Fibroblast of skin of scalp (primary cell): ENCODE results near the gene HPCAL4.

Experiments
- DNase-seq: peaks from one replicate; pipeline ENCODE4 v3.0.0-alpha.2; 2013

Gene HPCAL4

GRCh38 chr1:39648496-39648895, 42.7 kb downstream of the HPCAL4 start:
- DNase-seq = no peak

DNA sequence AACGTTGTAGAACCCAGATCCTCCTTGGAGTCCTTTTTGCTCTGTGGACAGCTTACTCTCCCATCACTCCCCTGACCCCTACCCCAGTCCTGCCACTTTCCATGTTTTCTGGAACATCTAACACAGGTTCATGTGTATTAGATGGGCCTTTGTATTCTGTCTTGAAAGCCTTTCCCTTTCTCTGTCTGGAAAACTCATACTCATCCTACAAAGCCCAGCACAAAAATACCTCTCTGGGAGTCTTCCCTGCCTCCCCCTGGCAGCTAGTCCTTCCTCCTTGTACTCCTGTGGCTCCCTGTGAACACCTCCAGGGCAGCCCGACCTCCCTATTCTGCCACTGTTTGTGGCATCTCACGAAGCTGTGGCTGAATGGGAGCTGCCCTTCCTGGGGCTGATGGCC, 44.0 kb downstream of the HPCAL4 start:
- no peak for DNase-seq

GRCh38 chr1:39646232-39647081, 44.8 kb downstream of the HPCAL4 start:
- peak; percentile 88 for DNase-seq

DNA sequence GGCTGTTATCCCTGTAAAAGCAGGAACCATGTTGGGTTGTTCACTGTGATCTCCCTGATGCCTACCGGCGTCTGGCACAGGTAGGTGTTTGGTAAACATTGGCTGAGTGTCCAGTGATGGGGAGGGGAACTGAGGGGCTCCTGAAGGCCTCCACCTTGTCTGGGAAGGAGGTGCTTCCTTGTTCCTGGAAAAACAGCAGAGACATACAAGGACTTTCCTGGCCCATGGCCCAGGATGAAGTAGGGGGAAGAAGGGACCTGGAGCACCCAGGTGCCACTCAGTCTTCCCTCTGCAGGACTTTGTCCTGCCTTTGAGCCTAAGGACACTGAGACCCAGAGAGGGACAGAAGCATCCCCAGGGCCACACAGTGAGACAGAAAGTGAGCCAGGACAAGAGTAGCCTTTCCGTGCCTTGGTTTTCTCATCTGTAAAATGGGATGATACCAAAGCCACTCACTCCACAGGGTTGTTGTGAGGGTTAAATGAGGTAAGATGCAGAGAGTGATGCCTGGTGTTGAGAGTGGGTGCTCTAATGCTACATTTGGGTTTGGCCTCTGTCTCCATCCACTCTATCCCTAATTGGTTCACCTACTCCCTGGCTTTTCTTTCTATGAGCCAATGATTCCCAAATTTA, 45.7 kb downstream of the HPCAL4 start:
- no peak for DNase-seq

GRCh38 chr1:39643705-39644104, 47.5 kb downstream of the HPCAL4 start:
- no peak for DNase-seq

DNA sequence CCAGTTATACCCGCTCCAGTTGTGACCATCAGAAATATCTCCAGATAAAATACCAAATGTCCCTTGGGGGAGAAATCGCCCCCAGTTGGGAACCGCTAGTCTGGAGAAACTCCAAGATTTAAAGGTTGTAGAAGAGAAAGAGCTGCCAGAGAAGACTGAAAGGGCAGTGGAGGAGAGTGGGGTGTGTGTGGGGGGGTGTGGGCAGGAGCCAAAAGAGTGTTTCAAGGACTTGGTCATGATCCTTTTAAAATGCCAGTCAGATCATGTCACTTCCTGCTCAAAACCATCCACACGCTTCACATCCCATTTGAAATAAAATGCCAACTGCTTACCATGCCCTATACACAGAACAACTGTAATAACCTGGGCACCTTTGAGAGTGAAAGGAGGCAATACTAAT, 48.4 kb downstream of the HPCAL4 start:
- DNase-seq = peak; percentile 61

DNA sequence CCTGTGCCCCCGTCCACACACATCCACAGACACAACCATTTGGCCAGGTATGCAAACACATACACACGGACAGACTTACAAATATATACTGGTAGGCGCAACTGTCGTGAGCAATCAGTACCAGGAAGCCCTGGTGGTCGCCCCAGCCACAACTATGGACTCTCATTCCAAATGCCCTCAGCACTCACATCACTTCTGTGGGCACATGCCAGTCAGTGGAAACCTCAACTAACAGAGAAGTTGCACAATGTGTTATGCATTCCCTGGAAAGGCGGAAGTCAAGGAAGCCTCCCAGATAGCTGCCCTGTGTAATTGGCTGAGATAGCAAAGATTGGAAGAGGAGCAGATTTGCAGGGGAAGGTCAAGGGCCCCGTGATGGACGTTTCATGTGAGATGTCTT, 50.4 kb downstream of the HPCAL4 start:
- no peak for DNase-seq

DNA sequence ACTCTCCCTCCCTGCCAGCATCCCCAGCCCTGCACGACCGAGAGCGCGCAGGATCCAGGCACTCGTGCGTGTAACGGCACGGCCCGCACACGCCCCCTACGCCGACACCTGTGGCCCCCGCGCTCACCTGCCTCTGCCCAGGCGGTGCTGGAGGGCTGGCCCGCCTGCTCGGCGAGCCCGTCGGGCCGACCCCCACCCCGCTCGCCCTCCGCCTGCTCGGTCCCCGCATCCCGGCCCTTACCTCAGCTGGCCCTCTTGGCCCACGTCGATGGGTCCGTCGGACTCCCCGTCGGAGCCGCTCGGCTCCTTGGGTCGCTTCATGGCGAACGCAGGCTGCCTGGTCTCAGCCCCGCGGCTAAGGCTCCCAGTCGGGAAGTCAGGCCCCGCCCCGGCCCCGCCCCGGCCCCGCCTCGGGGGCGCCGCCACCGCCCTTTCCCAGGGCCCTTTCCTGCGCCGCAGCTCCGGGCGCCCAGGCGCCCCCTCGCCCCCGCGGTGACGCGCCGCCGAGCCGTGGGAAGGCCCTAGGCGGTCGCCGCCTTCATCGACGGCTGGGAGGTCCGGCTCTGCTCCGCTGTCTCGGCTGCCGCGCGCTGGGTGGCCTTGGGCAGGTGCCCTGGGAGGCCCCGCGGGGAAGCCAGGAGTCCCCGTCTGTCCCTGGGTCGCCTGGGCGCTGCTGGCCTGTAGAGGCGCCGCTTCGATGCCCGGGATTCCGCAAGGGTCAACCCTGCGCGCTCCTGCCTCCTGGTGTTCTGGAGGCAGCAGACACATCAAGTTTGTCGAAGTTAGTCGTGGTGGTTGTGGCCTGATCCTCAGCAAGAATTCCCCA, 51.7 kb downstream of the HPCAL4 start, which contains the start of gene HEYL:
Gene HEYL (minus strand): TSS at position 339 of the 826 bp plus-strand sequence. CDS start 18 bp downstream, at position 321.
- DNase-seq = peak; percentile 48

DNA sequence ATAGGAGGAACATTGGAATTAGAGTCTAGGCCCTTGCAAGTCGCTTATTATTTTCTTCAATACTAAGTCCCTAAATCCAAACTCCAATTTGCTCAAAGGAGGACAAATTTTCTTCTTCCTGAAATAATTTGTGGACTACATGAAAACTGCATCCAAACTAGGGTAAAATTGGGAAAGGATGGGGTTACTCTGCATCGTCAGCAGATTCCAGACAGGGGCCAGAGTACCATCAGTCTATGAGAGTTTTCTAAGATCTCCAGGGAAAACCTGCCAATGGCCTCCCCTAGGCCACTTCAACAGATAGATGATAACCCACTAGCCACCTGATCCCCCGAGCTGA, 52.3 kb downstream of the HPCAL4 start:
- no peak for DNase-seq

- DNase-seq = no peak
Measured at GRCh38 chr1:39637361-39637760, 53.9 kb downstream of the HPCAL4 start.

DNA sequence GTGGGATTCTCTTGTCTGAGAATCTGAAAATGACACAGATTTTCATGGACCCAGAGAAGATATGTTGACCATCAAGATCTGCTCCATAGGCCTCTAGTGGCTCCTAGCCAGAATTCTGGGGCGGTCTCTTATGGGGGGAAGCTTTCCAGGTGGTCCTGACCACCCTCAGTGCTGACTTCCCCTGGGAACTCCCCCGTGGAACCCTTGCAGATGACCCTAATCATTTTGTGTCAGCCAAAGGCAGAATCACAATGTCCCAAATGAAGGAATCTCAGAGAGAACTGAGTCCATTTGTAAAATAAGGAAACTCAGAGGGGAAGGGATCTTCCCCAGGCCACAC, 55.4 kb downstream of the HPCAL4 start:
- DNase-seq = no peak

GRCh38 chr1:39635205-39635870, 55.9 kb downstream of the HPCAL4 start:
- DNase-seq = no peak

DNA sequence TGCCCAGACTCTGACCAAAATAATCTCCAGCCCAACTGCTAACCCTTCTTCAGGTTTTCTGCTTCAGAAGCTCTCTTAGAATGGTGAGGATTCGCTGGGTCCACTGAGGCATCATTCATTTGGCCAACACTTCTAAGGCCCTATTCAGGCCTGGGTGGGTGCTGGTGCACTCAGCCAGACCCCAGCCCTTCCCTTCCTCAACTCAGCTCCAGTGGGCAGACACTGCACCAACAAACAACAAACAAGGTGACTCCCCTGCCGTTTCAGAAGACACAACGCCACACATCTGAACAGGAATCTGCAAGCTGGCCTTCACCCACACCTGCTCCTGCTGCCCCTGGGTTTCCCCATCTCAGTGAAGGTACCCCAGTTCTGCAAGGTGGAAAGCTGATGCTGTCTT, 57.8 kb downstream of the HPCAL4 start:
- no peak for DNase-seq

DNA sequence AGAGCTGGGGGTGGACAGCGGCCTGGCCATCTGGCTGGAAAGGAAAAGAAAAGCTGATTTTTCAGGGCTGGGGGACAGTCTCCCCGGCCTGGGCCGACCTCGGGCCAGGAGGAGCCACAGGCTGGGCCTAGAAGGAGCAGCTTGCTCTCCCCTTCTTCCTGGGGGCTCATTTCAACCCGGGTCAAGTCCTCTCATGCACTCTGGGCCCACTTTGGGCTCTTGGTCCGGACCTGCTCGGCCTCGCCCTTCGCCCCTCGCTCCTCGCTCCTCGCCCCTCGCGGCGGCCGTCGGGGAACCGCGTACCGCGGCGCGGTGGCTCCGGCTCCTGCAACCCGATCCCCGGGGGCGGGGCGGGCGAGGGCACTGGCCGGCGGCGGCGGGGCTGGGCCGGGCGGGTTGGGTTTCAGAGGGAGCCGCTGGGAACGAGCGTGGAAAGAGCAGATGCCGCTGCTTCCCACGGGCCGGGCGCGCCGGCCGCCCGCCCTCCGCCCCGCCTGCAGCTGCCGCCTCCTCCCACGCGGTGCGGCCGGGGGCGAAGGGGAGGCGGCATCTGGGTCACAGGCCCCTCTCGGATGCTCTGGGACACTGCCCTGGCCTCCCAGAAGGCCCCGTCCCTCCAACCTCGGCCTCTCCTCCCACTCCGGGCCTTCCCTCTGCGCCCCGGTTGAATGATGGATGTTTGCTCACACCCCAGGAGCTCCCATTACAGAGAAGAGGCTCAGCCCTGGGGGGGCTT, 58.4 kb downstream of the HPCAL4 start:
- peak; percentile 44 for DNase-seq

- DNase-seq = no peak
Measured at GRCh38 chr1:39632323-39632681, 58.9 kb downstream of the HPCAL4 start.

GRCh38 chr1:39631361-39632322, 59.6 kb downstream of the HPCAL4 start:
- no peak for DNase-seq

GRCh38 chr1:39628807-39629350, 62.4 kb downstream of the HPCAL4 start:
- no peak for DNase-seq
